ENCODE measurements around the gene FOXD2.
A peak's percentile ranks its signal among the peaks of the same experiment; 100 is the strongest.

Gene FOXD2

GRCh38 chr1:47417170-47418044 lies 20.4 kb upstream of the FOXD2 start:
- no peak for DNase-seq (ENCODE audit: low spot score)

GRCh38 chr1:47418122-47418521 lies 19.7 kb upstream of the FOXD2 start:
- no peak for DNase-seq (ENCODE audit: low spot score)

- no peak for DNase-seq (ENCODE audit: low spot score)
These were observed 19.0 kb upstream of the FOXD2 start for GRCh38 chr1:47418681-47419325.

- DNase-seq (ENCODE audit: low spot score) = no peak
These were observed 17.3 kb upstream of the FOXD2 start for GRCh38 chr1:47420547-47420946.

- DNase-seq (ENCODE audit: low spot score) = no peak
These were observed 14.0 kb upstream of the FOXD2 start for GRCh38 chr1:47423872-47424271.

- DNase-seq (ENCODE audit: low spot score) = peak; percentile 84
These were observed 13.4 kb upstream of the FOXD2 start for GRCh38 chr1:47424336-47424982.

- DNase-seq (ENCODE audit: low spot score) = no peak
These were observed 6.3 kb upstream of the FOXD2 start for GRCh38 chr1:47431534-47431933.

- DNase-seq (ENCODE audit: low spot score) = peak; percentile 78
These were observed 5.5 kb upstream of the FOXD2 start for GRCh38 chr1:47432071-47433036.

GRCh38 chr1:47433037-47433421 lies 4.8 kb upstream of the FOXD2 start:
- no peak for DNase-seq (ENCODE audit: low spot score)

- no peak for DNase-seq (ENCODE audit: low spot score)
These were observed 4.3 kb upstream of the FOXD2 start for GRCh38 chr1:47433477-47434050.

- no peak for DNase-seq (ENCODE audit: low spot score)
These were observed 3.6 kb upstream of the FOXD2 start for GRCh38 chr1:47434051-47434842.

- no peak for DNase-seq (ENCODE audit: low spot score)
These were observed 2.1 kb upstream of the FOXD2 start for GRCh38 chr1:47435506-47436303.

GRCh38 chr1:47436304-47436978 lies 1.4 kb upstream of the FOXD2 start:
- DNase-seq (ENCODE audit: low spot score) = peak; percentile 86

GRCh38 chr1:47436979-47437446 lies 831 bp upstream of the FOXD2 start:
- no peak for DNase-seq (ENCODE audit: low spot score)

GRCh38 chr1:47438165-47439016 lies 547 bp downstream of the FOXD2 start:
- no peak for DNase-seq (ENCODE audit: low spot score)

- no peak for DNase-seq (ENCODE audit: low spot score)
These were observed 1.4 kb downstream of the FOXD2 start for GRCh38 chr1:47439017-47439818.

Data from iPS-NIHi11 (cell line).